GM10266 (cell line): Measurements from ENCODE around the gene UCP1.

Experiments
- DNase-seq: peaks from one replicate; pipeline ENCODE4 v3.0.0; 2012; ENCODE audit errors: extremely low spot score
- CTCF ChIP-seq: IDR thresholded peaks from 2 replicates; pipeline ENCODE4 v1.5.1; 2012; ENCODE audit warnings: mild to moderate bottlenecking, low read depth; ENCODE audit not compliant: control insufficient read depth, insufficient read depth; ENCODE audit errors: missing control alignments

Gene UCP1

GRCh38 chr4:140607852-140608251 lies 39.1 kb upstream of the UCP1 start:
- no peak for DNase-seq
- TF ChIP-seq CTCF, result no peak

GRCh38 chr4:140604544-140604943 lies 35.8 kb upstream of the UCP1 start:
- DNase-seq, result no peak
- TF ChIP-seq CTCF, result no peak

GRCh38 chr4:140603286-140603685 lies 34.5 kb upstream of the UCP1 start:
- DNase-seq, result no peak

GRCh38 chr4:140602714-140603113 lies 34.0 kb upstream of the UCP1 start:
- TF ChIP-seq CTCF, result no peak
- DNase-seq, result no peak

More at GRCh38 chr4:140603286-140603685, 34.5 kb upstream of the UCP1 start:
- TF ChIP-seq CTCF, result no peak

DNA sequence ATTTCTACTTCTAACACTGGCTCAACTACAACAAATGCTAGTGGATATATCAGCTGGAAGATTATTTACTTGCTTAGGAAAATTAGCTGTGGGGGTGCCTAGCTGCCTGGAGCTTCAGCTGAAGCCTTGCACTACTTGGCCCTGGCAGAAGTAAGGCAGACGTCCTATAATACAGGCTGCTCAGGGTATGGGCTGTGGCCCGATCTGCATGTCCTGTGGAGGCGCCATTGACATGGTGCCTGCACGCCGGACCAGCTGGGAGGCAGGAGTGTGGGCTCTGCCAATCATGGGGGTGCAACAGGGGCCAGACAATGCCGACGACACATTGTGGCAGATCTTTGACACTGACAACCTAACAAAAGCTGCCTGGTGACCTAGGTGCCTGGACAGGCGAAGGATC lies 31.6 kb upstream of the UCP1 start:
- no peak for TF ChIP-seq CTCF
- DNase-seq, result no peak

GRCh38 chr4:140595065-140595464 lies 26.3 kb upstream of the UCP1 start:
- TF ChIP-seq CTCF, result no peak
- DNase-seq, result no peak

GRCh38 chr4:140584439-140584838 lies 15.7 kb upstream of the UCP1 start:
- no peak for TF ChIP-seq CTCF
- DNase-seq, result no peak
